Karpas-422 (cell line): ENCODE results near the gene TNS3. TPM values are rescaled to one million over a fixed set of nuclear protein-coding genes. Genes with fewer than 3 reads are reported as not detected.

Experiments
- DNase-seq: peaks from one replicate; pipeline ENCODE4 v3.0.0-alpha.2; 2015
- H2AFZ ChIP-seq: fragments of 200-600 bp; sonication (generic); 2 replicates; pipeline ENCODE4 v1.6.1; 2014; ENCODE audit warnings: antibody characterized with exemption, low read length, mixed read lengths
- H3K27ac ChIP-seq: fragments of 200-600 bp; sonication (generic); 2 replicates; pipeline ENCODE4 v1.5.1; 2014; ENCODE audit warnings: mild to moderate bottlenecking, low read length, moderate library complexity
- H3K27me3 ChIP-seq: fragments of 200-600 bp; sonication (generic); 2 replicates; pipeline ENCODE4 v1.6.1; 2014; ENCODE audit warnings: low read length, mixed read lengths
- H3K36me3 ChIP-seq: fragments of 200-600 bp; sonication (generic); 2 replicates; pipeline ENCODE4 v1.6.1; 2014; ENCODE audit warnings: low read length, mixed read lengths; ENCODE audit not compliant: insufficient read depth
- H3K4me1 ChIP-seq: fragments of 200-600 bp; sonication (generic); 2 replicates; pipeline ENCODE4 v1.6.1; 2014; ENCODE audit warnings: mild to moderate bottlenecking, low read length, mixed read lengths
- H3K4me2 ChIP-seq: fragments of 200-600 bp; sonication (generic); 2 replicates; pipeline ENCODE4 v1.6.1; 2014; ENCODE audit warnings: low read length, low read depth, mild to moderate bottlenecking; ENCODE audit not compliant: poor library complexity, severe bottlenecking
- H3K4me3 ChIP-seq: fragments of 200-600 bp; sonication (generic); 2 replicates; pipeline ENCODE4 v1.5.1; 2014; ENCODE audit warnings: mild to moderate bottlenecking, antibody characterized with exemption, low read length, mixed read lengths
- H3K79me2 ChIP-seq: fragments of 200-600 bp; sonication (generic); 2 replicates; pipeline ENCODE4 v1.6.1; 2014; ENCODE audit warnings: mild to moderate bottlenecking, low read length, mixed read lengths
- H3K9ac ChIP-seq: fragments of 200-600 bp; sonication (generic); 2 replicates; pipeline ENCODE4 v1.6.0; 2014; ENCODE audit warnings: low read length
- H3K9me2 ChIP-seq: fragments of 200-600 bp; sonication (generic), shearing (Covaris generic); replicated peaks from 2 replicates; pipeline ENCODE4 v1.6.0; 2014; ENCODE audit warnings: mild to moderate bottlenecking, low read length, moderate library complexity; ENCODE audit not compliant: insufficient read depth
- H3K9me3 ChIP-seq: fragments of 300-700, 200-600 bp; sonication (generic); 2 replicates; pipeline ENCODE4 v1.6.1; 2014; ENCODE audit warnings: low read length, mixed read lengths
- H4K20me1 ChIP-seq: fragments of 200-600 bp; sonication (generic); 2 replicates; pipeline ENCODE4 v1.6.1; 2014; ENCODE audit warnings: mild to moderate bottlenecking, antibody characterized with exemption, low read length, low read depth; ENCODE audit not compliant: insufficient read depth
- total RNA-seq: library from RNA; depleted of rRNA; stranded (reverse); fragments of >200 nt; shearing (Covaris generic); gene quantifications from 2 replicates; pipeline ENCODE4 v1.2.3, GENCODE V29; 2014; ENCODE audit warnings: low replicate concordance

TNS3 gene
- total RNA-seq, 1 experiment from 2014 or later, result 56.6 TPM

- H3K27ac ChIP-seq, result no peak overlapping the region
- no peaks in the 10 kb centered on the region for H3K36me3 ChIP-seq
- H3K4me2 ChIP-seq, result no peak overlapping the region
- H4K20me1 ChIP-seq, result no peaks in the 10 kb centered on the region
- no peak overlapping the region for H3K4me3 ChIP-seq
- no peak overlapping the region for H2AFZ ChIP-seq
- no peaks in the 10 kb centered on the region for H3K9me2 ChIP-seq
- no peaks in the 10 kb centered on the region for H3K4me1 ChIP-seq
- H3K79me2 ChIP-seq, result 0 out of 2 replicates have a peak, but pooled peaks cover 4% of the 10 kb centered on the region
- H3K9ac ChIP-seq, result no peak overlapping the region
- no peaks in the 10 kb centered on the region for H3K27me3 ChIP-seq
- no peak for DNase-seq
- H3K9me3 ChIP-seq, result no peaks in the 10 kb centered on the region
These were observed 234.0 kb downstream of the TNS3 start for GRCh38 chr7:47347816-47348385.

- no peak for DNase-seq
- Histone ChIP-seq H4K20me1 (no peaks in the 10 kb centered on the region), H3K9ac (no peak overlapping the region), H3K27me3 (no peaks in the 10 kb centered on the region), H3K79me2 (0 out of 2 replicates have a peak, but pooled peaks cover 4% of the 10 kb centered on the region), H3K4me2 (no peak overlapping the region), H3K4me3 (no peak overlapping the region), H3K9me2 (no peaks in the 10 kb centered on the region), H3K27ac (no peak overlapping the region), H3K4me1 (no peaks in the 10 kb centered on the region), H3K36me3 (no peaks in the 10 kb centered on the region), H3K9me3 (no peaks in the 10 kb centered on the region), H2AFZ (no peak overlapping the region)
These were observed 234.6 kb downstream of the TNS3 start for GRCh38 chr7:47347346-47347745.

GRCh38 chr7:47346377-47346914, 235.5 kb downstream of the TNS3 start:
- H3K36me3 ChIP-seq, result no peaks in the 10 kb centered on the region; the same call in 1 of the 2 replicates
- no peaks in the 10 kb centered on the region for H3K27me3 ChIP-seq
- no peaks in the 10 kb centered on the region for H4K20me1 ChIP-seq
- no peak overlapping the region for H3K9ac ChIP-seq
- no peak overlapping the region for H3K4me2 ChIP-seq
- H3K9me3 ChIP-seq, result no peaks in the 10 kb centered on the region
- DNase-seq, result no peak
- no peaks in the 10 kb centered on the region for H3K9me2 ChIP-seq
- no peaks in the 10 kb centered on the region for H3K79me2 ChIP-seq
- H3K4me1 ChIP-seq, result no peaks in the 10 kb centered on the region
- H3K4me3 ChIP-seq, result no peak overlapping the region
- no peak overlapping the region for H2AFZ ChIP-seq
- no peak overlapping the region for H3K27ac ChIP-seq

- Histone ChIP-seq H3K79me2 (no peaks in the 10 kb centered on the region), H3K9me2 (no peaks in the 10 kb centered on the region), H3K4me1 (no peaks in the 10 kb centered on the region), H3K4me2 (no peak overlapping the region), H2AFZ (no peak overlapping the region), H3K27me3 (no peaks in the 10 kb centered on the region), H3K4me3 (no peak overlapping the region), H3K9ac (no peak overlapping the region), H3K36me3 (no peaks in the 10 kb centered on the region; the same call in 1 of the 2 replicates), H3K9me3 (no peaks in the 10 kb centered on the region), H4K20me1 (no peaks in the 10 kb centered on the region), H3K27ac (no peak overlapping the region)
- no peak for DNase-seq
These were observed 236.0 kb downstream of the TNS3 start for GRCh38 chr7:47345857-47346298.

GRCh38 chr7:47344171-47344955, 237.5 kb downstream of the TNS3 start:
- Histone ChIP-seq H3K36me3 (no peaks in the 10 kb centered on the region; the same call in 1 of the 2 replicates), H3K27me3 (no peaks in the 10 kb centered on the region), H3K9ac (no peak overlapping the region), H3K4me2 (no peak overlapping the region), H3K4me3 (no peak overlapping the region), H3K4me1 (no peaks in the 10 kb centered on the region; the same call in 1 of the 2 replicates), H2AFZ (no peak overlapping the region), H3K27ac (no peak overlapping the region), H4K20me1 (no peaks in the 10 kb centered on the region), H3K79me2 (no peaks in the 10 kb centered on the region), H3K9me2 (no peaks in the 10 kb centered on the region), H3K9me3 (no peaks in the 10 kb centered on the region)
- DNase-seq, result no peak

GRCh38 chr7:47343061-47343455, 238.9 kb downstream of the TNS3 start:
- Histone ChIP-seq H4K20me1 (no peaks in the 10 kb centered on the region), H3K9ac (no peak overlapping the region), H3K4me3 (no peak overlapping the region), H3K4me2 (no peak overlapping the region), H3K27me3 (no peaks in the 10 kb centered on the region), H3K27ac (no peak overlapping the region), H3K4me1 (peaks cover 12% of the 10 kb centered on the region), H3K9me2 (no peaks in the 10 kb centered on the region), H3K9me3 (no peaks in the 10 kb centered on the region), H3K36me3 (no peaks in the 10 kb centered on the region; the same call in 1 of the 2 replicates), H2AFZ (no peak overlapping the region), H3K79me2 (no peaks in the 10 kb centered on the region)
- no peak for DNase-seq

GRCh38 chr7:47342296-47343060, 239.4 kb downstream of the TNS3 start:
- Histone ChIP-seq H3K4me1 (peaks cover 18% of the 10 kb centered on the region), H3K9me2 (no peaks in the 10 kb centered on the region), H3K27ac (no peak overlapping the region), H3K79me2 (no peaks in the 10 kb centered on the region), H3K4me2 (no peak overlapping the region), H2AFZ (no peak overlapping the region), H3K4me3 (no peak overlapping the region), H3K27me3 (no peaks in the 10 kb centered on the region), H4K20me1 (no peaks in the 10 kb centered on the region), H3K9me3 (no peaks in the 10 kb centered on the region), H3K36me3 (no peaks in the 10 kb centered on the region; the same call in 1 of the 2 replicates), H3K9ac (no peak overlapping the region)
- no peak for DNase-seq

GRCh38 chr7:47340517-47340916, 241.4 kb downstream of the TNS3 start:
- Histone ChIP-seq H3K4me2 (no peak overlapping the region), H3K9ac (no peak overlapping the region), H3K9me2 (no peaks in the 10 kb centered on the region), H3K27me3 (no peaks in the 10 kb centered on the region), H4K20me1 (no peaks in the 10 kb centered on the region), H2AFZ (no peak overlapping the region), H3K4me1 (peaks cover 24% of the 10 kb centered on the region), H3K27ac (no peak overlapping the region), H3K4me3 (no peak overlapping the region), H3K79me2 (0 out of 2 replicates have a peak, but pooled peaks cover under 1% of the 10 kb centered on the region), H3K36me3 (peaks cover 7% of the 10 kb centered on the region; the same call in 1 of the 2 replicates), H3K9me3 (no peaks in the 10 kb centered on the region)
- DNase-seq, result no peak
